DOHH2 (cell line): Measurements from ENCODE around the gene HOXC6.
A peak's percentile ranks its signal among the peaks of the same experiment; 100 is the strongest.

Experiments used
- H3F3A ChIP-seq: fragments of 200-600 bp; sonication (generic), shearing (Covaris generic); 2 replicates; pipeline ENCODE4 v1.6.0; 2016; ENCODE audit warnings: antibody characterized with exemption, mild to moderate bottlenecking; ENCODE audit not compliant: control insufficient read depth, insufficient read depth
- H3K27ac ChIP-seq: fragments of 200-600 bp; sonication (generic); 2 replicates; pipeline ENCODE4 v1.5.1; 2014; ENCODE audit warnings: low read depth, mild to moderate bottlenecking, low read length, moderate library complexity
- H3K27me3 ChIP-seq: fragments of 200-600 bp; sonication (generic); 2 replicates; pipeline ENCODE4 v1.6.1; 2014; ENCODE audit warnings: mild to moderate bottlenecking, low read length, mixed read lengths; ENCODE audit not compliant: control insufficient read depth
- H3K36me3 ChIP-seq: fragments of 200-600 bp; sonication (generic); 2 replicates; pipeline ENCODE4 v1.6.1; 2014; ENCODE audit warnings: mild to moderate bottlenecking, low read length, moderate library complexity, mixed read lengths; ENCODE audit not compliant: control insufficient read depth
- H3K4me1 ChIP-seq: fragments of 200-600 bp; sonication (generic); 2 replicates; pipeline ENCODE4 v1.6.1; 2014; ENCODE audit warnings: mild to moderate bottlenecking, low read length, mixed read lengths; ENCODE audit not compliant: control insufficient read depth
- H3K4me2 ChIP-seq: fragments of 200-600 bp; sonication (generic); 2 replicates; pipeline ENCODE4 v1.6.0; 2014; ENCODE audit warnings: mild to moderate bottlenecking, low read length, moderate library complexity
- H3K4me3 ChIP-seq: fragments of 200-600 bp; sonication (generic); 2 replicates; pipeline ENCODE4 v1.5.1; 2014; ENCODE audit warnings: mild to moderate bottlenecking, low read length, mixed read lengths
- H3K79me2 ChIP-seq: fragments of 200-600 bp; sonication (generic); 2 replicates; pipeline ENCODE4 v1.6.1; 2014; ENCODE audit warnings: mild to moderate bottlenecking, low read length, mixed read lengths; ENCODE audit not compliant: control insufficient read depth
- H3K9me2 ChIP-seq: fragments of 200-600 bp; sonication (generic); replicated peaks from 2 replicates; pipeline ENCODE4 v1.6.1; 2014; ENCODE audit warnings: mild to moderate bottlenecking, low read length, mixed read lengths; ENCODE audit not compliant: control insufficient read depth
- H3K9me3 ChIP-seq: fragments of 200-600 bp; sonication (generic); 2 replicates; pipeline ENCODE4 v1.6.1; 2014; ENCODE audit warnings: antibody characterized with exemption, low read length, mixed read lengths; ENCODE audit not compliant: control insufficient read depth, insufficient read depth
- H4K20me1 ChIP-seq: fragments of 200-600 bp; sonication (generic); 2 replicates; pipeline ENCODE4 v1.6.0; 2014; ENCODE audit warnings: low read depth, mild to moderate bottlenecking, antibody characterized with exemption, low read length, moderate library complexity; ENCODE audit not compliant: control insufficient read depth, insufficient read depth
- CTCF ChIP-seq: fragments of 200-600 bp; sonication (generic); IDR thresholded peaks from one replicate; pipeline ENCODE4 v1.5.1; 2014; ENCODE audit warnings: antibody characterized with exemption, mild to moderate bottlenecking, low read depth, low read length; ENCODE audit not compliant: poor library complexity, severe bottlenecking
- EZH2phosphoT487 ChIP-seq: fragments of 200-600 bp; sonication (generic); IDR thresholded peaks from 2 replicates; pipeline ENCODE4 v1.6.1; 2017; ENCODE audit warnings: borderline replicate concordance, mild to moderate bottlenecking, antibody characterized with exemption, low read length, moderate library complexity, mixed read lengths

Gene HOXC6

GRCh38 chr12:54052438-54053002 lies 24.3 kb downstream of the HOXC6 start:
- H3K36me3 ChIP-seq = peaks cover 18% of the 10 kb centered on the region
- peak overlapping the region; percentile 79 for H3K4me3 ChIP-seq
- peaks cover 22% of the 10 kb centered on the region for H3K27me3 ChIP-seq
- peak overlapping the region; percentile 87 for H3K4me2 ChIP-seq
- H3K79me2 ChIP-seq = peaks cover 31% of the 10 kb centered on the region
- peak overlapping the region; percentile 86 for H3K27ac ChIP-seq
- H3K9me2 ChIP-seq = no peaks in the 10 kb centered on the region
- TF ChIP-seq CTCF (no peak), EZH2phosphoT487 (no peak)
- H3K4me1 ChIP-seq = peaks cover 41% of the 10 kb centered on the region
- no peaks in the 10 kb centered on the region for H3K9me3 ChIP-seq
- peaks cover 11% of the 10 kb centered on the region for H3F3A ChIP-seq
- H4K20me1 ChIP-seq = no peaks in the 10 kb centered on the region

GRCh38 chr12:54053003-54053750 lies 24.9 kb downstream of the HOXC6 start:
- Histone ChIP-seq H3K4me3 (peak overlapping the region; percentile 79), H4K20me1 (no peaks in the 10 kb centered on the region), H3K4me2 (peak overlapping the region; percentile 87), H3K9me2 (no peaks in the 10 kb centered on the region), H3K27ac (peak overlapping the region; percentile 86), H3K27me3 (peaks cover 17% of the 10 kb centered on the region), H3K4me1 (peaks cover 41% of the 10 kb centered on the region), H3F3A (peaks cover 11% of the 10 kb centered on the region), H3K79me2 (peaks cover 31% of the 10 kb centered on the region), H3K9me3 (no peaks in the 10 kb centered on the region), H3K36me3 (peaks cover 22% of the 10 kb centered on the region)
- no peak for TF ChIP-seq EZH2phosphoT487
- no peak for TF ChIP-seq CTCF

GRCh38 chr12:54053751-54054741 lies 25.8 kb downstream of the HOXC6 start, which contains the start of gene HOXC4:
HOXC4 (plus strand) TSS chr12:54053835; CDS start chr12:54053923, 88 bp downstream.
- Histone ChIP-seq H4K20me1 (no peaks in the 10 kb centered on the region), H3K27me3 (peaks cover 9% of the 10 kb centered on the region), H3K4me1 (peaks cover 41% of the 10 kb centered on the region), H3K9me3 (no peaks in the 10 kb centered on the region), H3K9me2 (no peaks in the 10 kb centered on the region), H3K4me2 (peak within 1 kb of the TSS; percentile 87), H3F3A (peaks cover 11% of the 10 kb centered on the region), H3K4me3 (peak within 1 kb of the TSS; percentile 79), H3K79me2 (peaks cover 31% of the 10 kb centered on the region), H3K27ac (peak within 1 kb of the TSS; percentile 86), H3K36me3 (peaks cover 22% of the 10 kb centered on the region)
- TF ChIP-seq CTCF (no peak), EZH2phosphoT487 (no peak)
